ENCODE results near the gene VSIG10.
A peak's percentile ranks its signal among the peaks of the same experiment; 100 is the strongest.
"Not testable (repeated sequence)": the region's sequence is repeated elsewhere in the genome, so short reads cannot be mapped to it uniquely, and the experiment has no call there.

Gene VSIG10

DNA sequence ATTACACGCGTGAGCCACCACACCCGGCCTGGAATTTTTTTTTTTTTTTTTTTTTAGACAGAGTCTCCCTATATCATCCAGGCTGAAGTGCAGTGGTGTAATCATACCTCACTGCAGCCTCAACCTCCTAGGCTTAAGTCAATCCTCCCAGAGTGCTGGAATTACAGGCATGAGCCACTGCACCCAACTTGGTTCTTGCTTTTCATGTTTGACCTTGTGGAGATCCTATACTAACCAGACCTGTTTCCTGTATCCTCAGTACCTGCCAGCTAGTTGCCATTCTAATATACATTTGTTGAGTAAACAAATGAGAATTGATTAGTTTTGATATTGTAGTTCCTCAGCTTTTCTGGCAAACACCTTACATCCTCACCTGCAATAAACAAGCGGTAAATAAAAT is 3.2 kb upstream of the VSIG10 start:
- DNase-seq (ENCODE audit: low spot score), result no peak

DNA sequence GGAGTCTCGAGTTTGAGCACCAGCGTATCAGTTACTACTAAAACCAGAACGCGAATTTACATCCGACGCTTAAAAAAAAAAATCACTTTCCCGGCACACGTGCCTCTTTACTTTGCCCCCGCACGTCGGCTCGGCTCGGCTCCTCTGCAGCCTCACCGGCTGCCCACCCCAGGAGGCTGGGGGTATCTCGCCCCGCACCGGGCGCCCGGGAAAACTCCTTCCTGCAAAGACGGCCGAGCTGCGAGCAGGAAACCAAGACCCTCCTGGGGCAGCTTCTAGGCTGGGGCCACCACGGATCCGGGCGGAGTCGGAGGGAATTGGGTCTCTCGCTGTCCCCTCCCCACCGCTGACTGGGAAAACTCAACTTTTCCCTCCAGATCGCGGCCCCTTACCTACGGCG is 610 bp downstream of the VSIG10 start:
- DNase-seq (ENCODE audit: low spot score), result peak; percentile 36

DNA sequence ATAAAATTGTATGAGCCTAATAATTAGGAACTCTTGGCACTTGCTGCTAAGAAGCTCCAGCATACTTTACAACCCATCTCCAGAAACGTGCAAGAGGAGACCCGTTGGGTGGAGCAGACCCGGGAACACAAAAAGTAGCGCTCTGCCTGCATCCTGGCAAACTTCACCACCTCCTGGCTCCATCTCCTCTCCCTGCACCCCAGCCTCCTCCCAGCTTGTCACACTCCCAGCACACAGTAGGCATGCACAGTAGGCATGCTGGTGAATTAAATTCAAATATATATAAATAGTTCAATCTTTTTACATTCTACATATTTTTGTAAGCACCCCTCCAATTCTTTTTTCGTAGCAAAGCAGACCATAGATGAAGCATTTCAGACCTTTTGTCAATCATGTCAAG is 1.2 kb downstream of the VSIG10 start:
- no peak for DNase-seq (ENCODE audit: low spot score)

DNA sequence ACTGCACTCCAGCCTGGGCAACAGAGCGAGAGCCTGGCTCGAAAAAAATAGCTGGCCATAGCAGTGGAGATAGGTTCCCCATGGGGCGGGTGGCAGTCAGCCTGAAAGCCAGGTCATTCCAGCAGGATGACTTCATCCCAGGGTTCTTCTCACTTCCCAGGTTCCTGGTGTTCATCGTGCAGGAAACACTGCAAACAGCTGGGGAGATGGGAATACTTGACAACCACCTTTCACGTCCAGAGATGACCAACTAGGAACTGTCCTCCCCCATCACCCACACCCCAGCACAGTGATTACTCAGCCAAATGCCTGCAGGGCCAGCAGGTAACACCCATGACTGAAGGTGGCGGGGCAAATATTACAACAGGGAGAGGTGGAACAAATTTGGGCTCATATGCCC is 1.7 kb downstream of the VSIG10 start:
- no peak for DNase-seq (ENCODE audit: low spot score)

DNA sequence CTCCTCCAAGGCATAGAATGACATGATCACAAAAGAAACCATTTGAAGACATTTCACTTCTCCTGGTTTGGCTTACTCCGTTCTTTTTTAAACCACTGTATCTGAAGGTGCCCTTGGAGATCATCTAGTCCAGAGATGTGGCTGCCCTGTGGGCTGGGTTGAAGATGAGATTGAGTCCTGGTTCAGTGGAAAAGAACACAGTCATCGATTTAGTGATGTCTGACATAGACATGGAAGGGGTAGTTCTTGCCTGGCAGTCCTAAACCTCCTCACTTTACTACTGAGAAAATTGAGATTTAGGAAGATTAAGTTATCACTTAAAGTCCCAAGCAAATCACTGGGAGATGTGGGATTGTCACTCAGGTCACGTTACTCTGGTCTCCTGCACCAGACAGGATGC is 2.8 kb downstream of the VSIG10 start:
- no peak for DNase-seq (ENCODE audit: low spot score)

DNA sequence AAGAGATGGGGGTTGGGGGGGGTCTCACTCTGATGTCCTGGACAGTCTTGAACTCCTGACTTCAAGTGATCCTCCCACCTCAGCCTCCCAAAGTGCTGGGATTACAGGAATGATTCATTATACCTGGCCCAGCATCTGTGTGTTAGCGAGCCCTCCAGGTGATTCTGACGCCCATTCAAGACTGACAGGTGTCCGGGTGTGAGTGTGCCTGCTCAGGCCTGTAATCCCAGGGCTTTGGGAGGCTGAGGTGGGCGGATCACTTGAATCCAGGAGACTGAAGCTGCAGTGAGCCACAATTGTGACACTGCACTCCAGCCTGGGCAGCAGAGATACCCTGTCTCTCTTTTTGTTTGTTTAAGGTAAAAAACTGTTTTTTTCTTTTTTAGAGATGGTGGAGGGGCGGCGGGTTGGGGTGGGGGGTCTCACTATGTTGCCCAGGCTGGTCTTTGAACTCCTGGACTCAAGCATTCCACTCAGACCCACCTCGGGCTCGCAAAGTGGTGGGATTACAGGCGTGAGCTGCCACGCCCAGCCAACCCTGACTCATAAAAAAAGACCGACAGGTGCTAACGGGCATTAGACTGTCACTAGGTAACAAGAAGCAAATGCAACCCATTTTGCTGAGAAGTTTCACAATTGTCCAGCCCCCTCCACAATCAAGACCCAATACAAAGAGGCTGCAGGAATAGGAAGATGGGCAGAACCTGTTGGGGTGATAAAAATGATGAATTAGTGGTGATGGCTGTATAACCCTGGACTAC is 4.7 kb downstream of the VSIG10 start:
- DNase-seq (ENCODE audit: low spot score), result no peak

DNA sequence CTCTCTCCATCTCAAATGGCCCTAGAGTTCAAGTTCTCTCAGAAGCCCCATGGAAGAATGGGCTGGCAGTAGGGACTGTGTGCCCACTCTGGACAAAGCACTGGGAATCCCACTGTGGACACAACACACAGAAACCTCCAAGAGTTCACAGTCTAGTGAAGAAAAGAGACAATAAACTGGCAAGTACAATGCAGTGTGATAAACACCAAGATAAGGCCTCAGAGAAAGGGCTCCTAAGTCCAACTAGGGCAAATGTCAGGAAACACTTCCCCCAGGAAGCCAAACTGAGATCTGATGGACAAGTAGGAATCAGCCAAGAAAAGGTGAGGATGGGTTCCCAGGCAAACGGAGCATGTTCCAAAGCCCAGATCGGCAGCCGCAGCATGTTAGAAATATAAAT is 5.4 kb downstream of the VSIG10 start:
- no peak for DNase-seq (ENCODE audit: low spot score)

DNA sequence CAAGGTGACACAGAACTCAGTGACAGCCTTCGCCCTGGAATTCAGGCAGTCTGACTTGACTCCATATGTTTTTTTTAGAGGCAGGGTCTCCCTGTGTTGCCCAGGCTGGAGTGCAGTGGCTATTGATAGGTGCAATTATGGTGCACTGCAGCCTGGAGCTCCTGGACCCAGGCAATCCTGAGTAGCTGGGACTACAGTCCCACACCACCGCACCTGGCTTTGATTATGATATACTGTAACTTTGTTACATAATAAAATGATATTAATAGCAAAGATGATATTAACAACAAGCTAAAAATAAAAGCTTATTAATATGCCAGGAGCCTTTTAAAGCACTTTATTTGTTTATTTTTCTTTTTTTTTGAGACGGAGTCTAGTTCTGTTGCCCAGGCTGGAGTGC is 9.8 kb downstream of the VSIG10 start:
- DNase-seq (ENCODE audit: low spot score), result no peak

DNA sequence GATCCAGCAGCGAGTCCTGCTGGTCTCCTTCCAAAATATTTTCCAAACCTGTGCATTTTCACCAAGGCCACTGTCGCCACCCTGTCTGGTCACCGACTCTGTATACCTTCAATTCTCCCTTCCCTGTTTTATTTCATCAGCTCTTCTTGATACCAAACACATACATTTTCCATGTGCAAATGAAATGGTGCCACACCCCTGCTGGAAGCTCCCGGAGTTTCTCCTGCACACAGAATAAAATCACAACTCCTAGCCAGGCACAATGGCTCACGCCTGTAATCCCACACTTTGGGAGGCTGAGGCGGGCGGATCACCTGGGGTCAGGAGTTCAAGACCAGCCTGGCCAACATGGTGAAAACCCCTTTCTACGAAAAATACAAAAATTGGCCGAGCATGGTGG is 14.0 kb downstream of the VSIG10 start:
- DNase-seq (ENCODE audit: low spot score), result no peak

DNA sequence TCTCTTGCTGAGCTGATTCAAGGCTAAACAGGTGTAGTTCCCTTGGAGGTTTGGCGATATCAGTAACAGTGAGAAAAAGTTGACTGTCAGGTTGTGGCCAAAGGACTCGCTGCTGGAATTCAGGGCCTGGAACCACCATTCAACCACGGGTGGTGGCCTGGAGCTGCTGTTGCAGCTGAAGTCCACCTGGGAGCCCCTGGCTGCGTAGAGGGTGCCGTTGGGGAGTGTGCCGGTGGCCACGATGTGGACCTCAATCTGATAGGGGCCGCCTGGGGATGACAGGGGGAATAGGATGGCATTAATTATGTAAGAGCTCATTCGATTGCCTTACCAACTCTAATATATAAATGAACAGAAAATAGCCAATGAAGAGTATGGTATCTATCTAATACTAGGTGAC is 21.6 kb downstream of the VSIG10 start:
- DNase-seq (ENCODE audit: low spot score), result no peak

DNA sequence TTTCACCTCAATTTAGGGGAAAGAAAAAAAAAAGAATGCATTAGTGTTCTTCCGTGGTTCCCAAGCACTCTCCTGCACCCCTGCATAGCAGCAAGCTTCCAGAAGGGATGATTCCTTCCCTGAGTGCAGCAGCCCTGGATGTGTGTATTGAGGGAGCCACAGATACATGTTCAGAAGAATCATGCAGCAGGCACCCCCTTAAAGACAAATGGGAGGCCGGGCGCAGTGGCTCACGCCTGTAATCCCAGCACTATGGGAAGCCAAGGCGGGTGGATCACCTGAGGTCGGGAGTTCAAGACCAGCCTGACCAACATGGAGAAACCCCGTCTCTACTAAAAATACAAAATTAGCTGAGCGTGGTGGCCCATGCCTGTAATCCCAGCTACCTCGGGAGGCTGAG is 22.3 kb downstream of the VSIG10 start:
- DNase-seq (ENCODE audit: low spot score), result not testable (repeated sequence)

DNA sequence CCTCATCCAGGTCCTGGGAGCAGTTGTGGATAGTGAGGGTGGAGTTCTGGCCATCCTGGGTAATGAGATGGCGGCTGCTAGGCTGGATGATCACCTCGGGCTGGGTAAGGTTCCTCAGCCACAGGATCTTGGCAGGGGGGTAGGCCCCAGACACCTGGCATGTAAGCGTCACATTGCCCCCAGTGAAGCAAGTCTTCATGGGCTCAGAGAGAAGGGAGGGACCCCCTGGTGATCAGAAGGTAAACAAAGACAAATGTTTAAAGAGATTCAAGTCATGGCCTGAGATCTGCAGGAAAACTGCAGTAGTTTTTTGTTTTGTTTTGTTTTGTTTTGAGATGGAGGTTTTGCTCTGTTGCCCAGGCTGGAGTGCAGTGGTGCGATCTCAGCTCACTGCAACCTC is 30.0 kb downstream of the VSIG10 start:
- no peak for DNase-seq (ENCODE audit: low spot score)

DNA sequence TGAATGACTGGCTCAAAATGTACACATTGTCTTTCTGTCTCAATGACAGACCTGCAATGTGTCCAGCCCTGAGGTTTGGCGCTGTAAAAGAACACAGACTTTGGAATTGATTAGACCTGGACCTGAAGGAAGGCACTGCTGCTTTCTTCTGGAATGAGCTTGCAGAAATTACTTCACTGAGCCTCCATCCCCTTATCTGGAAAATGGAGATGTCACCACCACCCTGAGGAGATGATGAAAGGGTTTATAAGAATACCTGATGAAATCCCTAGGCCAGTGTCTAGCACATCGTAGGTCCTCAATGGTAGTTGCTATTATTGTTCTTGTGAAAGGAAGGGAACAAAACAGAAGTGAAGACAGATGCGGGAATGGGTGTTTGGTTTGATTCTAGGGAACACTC is 33.2 kb downstream of the VSIG10 start:
- DNase-seq (ENCODE audit: low spot score), result no peak

DNA sequence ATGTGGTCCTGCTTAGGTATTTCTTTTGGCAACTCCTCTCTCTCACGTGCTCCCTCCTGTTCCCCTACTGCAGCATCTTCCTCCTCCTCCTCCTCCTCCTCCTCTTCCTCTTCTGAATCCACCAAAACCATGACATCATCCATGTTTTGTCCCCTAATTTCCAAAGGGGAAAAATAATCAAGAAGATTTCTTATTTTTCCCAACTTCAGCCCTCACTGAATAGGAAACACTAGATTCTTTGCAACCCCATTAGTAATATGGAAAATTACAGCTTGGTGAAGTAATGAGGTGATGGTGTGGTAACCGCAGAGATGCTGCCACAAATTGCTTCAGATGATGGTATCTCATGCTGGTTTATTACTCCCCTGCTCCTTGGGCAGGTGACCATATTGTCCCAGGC is 35.4 kb downstream of the VSIG10 start:
- no peak for DNase-seq (ENCODE audit: low spot score)

DNA sequence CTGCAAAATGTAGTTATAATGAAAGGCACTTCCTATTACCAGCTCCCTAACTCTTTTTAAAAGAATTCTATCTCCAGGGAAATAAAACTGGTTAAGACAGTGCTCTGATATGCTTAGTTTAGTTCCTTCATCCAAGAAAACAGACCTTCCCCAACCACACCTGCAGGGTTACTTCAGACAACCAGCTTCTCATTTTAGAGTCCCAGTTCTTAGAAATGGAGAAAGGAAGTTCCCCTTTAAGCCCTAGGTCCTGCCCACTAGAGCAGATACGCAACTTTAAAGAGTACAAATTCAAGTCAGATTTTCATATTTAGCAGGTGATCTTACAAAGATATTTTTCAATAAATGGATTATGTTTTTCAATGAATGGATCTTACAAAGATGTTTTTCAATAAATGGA is 38.4 kb downstream of the VSIG10 start:
- no peak for DNase-seq (ENCODE audit: low spot score)

DNA sequence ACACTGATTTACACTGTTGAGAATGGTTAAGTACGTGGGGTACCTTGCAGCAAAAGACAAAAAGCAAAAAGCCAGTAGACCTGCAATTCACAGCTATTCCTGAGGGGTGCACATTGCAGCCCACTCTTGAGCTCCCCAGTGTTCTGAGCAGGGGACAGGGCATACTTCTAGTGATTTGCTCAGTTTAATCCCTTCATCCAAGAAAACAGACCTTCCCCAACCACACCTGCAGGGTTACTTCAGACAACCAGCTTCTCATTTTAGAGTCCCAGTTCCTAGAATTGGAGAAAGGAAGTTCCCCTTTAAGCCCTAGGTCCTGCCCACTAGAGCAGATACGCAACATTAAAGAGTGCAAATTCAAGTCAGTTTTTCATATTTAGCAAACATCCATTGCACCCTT is 39.2 kb downstream of the VSIG10 start:
- peak; percentile 47 for DNase-seq (ENCODE audit: low spot score)

DNA sequence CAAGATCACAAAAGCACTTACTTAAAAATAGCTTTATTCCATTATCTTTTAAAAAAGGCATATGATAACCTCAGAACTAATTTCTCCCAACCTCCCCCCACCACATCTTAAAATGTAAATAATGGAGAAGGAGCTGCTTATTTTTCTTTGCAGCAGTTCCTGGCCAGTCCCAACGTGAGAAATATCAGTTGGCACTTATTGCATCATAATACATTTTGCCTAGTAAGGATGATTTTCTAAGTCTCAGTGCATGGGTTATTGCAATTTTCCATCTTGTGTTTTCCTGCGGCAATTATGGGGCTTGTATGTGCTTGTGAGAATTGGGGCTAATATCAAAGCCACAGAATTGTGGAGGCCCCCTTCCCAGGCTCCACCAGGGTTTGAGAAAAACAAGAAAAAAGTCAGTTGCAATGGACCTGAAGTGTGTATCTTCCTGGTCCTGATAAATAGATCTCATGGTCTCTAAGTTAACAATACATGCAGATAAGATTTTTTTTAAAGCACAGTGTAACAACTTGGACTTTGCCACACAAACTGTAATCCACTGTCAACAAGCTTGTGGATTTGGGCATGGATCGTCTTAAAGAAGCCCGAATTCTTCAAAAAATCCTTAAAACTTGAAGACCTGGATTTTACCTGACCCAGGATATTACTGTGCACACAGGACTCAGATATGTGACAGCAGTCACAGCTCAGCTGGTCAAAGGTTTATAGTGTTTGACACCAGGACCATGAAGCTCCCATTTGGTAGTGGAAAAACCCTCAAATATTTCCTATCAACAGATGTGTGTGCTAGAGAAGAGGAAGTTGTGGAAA is 40.0 kb downstream of the VSIG10 start:
- no peak for DNase-seq (ENCODE audit: low spot score)

DNA sequence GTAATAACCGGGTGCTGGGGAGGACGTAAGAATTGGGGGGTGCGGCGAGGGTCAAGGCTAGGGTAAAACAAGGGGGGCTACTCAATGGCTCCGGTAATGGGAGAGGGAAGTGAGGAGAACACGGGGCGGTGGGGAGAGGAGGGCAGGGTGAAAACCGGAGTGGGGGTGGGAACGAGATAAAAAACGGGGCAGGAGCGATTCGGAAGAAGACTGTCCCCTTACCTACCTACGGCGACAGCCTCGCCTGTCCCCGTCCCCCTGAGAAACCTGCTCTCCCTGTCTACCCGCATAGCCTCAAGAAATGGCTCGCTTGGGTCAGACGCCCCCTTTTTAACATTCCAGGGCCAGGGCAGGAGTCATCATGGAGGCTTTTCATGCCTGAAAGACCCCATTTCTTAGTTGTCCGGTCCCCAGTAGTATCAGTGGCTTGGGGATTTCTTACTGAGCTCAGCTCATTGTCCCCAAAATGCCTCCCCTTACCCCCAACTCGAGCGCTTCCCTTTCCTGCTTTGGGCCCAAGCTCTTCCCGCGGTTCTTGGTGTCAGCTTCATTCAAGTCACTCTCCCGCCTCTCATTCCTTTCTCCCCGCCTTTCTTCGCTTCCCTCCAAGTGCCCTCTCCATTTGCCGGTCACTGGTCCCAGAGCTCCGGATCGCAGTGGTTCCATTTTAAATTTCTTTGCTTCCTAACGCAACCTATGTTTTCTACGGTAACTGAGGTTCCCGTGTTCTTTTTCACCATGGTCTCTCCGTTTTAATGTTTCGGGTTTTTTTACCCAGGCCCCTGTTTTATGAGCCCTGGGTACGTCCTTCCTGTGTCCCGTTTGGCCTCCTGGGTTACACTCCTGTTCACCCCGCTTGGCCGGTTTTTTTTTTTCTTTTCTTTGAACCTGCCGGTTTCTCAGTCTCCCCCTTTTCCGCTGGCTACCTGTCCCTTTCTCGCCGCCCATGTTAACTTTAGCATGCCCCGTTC is 41.7 kb downstream of the VSIG10 start:
- DNase-seq (ENCODE audit: low spot score), result peak; percentile 72

DNA sequence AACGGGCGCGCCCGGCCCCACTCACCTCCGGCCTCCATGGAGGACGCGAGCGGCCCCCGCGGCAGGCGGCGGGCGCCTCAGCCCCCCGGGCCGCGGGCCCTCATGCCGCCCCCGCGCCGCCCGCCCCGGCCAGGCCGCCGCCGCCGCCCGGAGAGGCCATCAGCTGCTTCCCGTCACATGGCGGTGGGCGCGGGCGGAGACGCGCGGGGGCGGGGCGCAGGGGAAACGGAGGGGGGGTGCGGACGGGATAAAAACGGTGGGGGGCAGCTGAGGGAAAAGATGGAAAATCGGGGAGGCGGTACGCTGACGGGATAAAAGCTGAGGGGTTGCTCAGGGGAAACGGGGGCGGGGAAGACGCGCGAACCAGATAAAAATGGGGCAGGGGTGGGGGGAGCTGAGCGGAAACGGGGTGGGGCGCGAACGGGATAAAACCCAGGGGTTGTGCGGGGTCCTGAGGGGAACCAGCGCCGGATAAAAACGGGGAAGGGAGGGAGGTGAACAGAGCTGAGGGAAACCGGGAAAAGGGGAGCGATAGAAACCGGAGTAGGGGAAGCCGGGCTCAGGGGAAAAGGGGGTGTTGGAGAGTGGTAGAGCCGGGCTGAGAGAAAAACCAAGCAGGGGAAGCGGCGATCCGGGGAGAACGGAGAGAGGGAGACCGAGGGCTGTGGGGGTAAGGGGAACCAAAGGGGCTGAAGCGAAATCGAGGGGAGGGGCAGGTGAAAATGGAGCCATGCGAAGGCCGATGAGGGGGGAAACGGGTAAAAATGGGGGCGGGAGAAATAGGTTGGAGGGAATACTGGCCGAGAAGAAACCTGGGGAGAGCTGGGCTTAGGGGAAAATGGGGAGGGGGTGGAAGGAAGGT is 42.6 kb downstream of the VSIG10 start, which contains the start of gene WSB2:
TSS of gene WSB2 (minus strand) at position 169 of the 862 bp plus-strand sequence. CDS start at position 38, 131 bp downstream.
- peak; percentile 73 for DNase-seq (ENCODE audit: low spot score)

DNA sequence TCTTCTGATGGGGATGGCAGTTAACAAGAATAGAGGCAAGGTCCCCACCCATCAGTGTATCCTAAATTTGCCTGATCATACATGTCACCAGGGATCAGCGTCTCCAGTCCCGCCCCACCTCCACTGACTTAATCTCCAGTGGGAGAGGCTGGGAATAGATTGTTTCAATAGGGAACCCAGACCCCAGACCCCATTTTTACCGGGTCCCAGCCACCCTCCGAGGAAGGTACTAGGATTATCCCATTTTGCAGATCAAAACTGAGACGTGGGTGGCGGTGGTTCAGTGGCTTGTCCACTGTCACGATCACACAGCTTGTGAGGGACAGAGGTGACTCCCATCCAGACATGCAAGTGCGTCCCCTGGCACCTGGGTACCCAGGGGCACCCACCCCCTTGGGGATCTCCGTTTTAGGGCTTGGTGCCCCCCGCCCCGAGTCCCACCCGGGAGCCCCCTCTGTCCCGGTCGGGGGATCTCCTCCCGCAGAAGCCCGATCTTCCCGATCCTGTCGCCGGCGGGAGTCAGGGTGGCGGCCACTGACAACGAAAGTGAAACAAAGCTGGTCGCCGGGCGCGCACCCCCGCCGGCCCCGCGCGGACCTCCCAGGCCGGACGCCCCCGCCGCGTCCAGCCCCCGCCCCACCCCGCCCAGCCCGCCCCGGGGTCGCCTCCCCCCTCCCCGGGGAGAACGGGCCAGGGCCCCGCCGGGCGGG is 43.4 kb downstream of the VSIG10 start:
- peak; percentile 21 for DNase-seq (ENCODE audit: low spot score)
